GM12878 (cell line): Measurements from ENCODE around the gene HTR2B. TPM values are rescaled to one million over a fixed set of nuclear protein-coding genes. Genes with fewer than 3 reads are reported as not detected.

ENCODE experiments used
- ATAC-seq: fragments of 200-7000 bp; cut with Tn5 transposase; 3 replicates; pipeline ENCODE4 v1.9.1; 2020; ENCODE audit warnings: mild to moderate bottlenecking, moderate library complexity
- BruUV-seq: library from RNA; stranded (reverse); fragments of 400-500 nt; replicated peaks from 2 replicates; lab custom pipeline; 2021; lab: Mats Ljungman, UMichigan
- CTCF ChIA-PET: fragments of 300-600 bp; sonication (Branson Sonifier 250); formaldehyde crosslinking; extraction: SDS; loops from one replicate; lab custom pipeline; 2021; ENCODE audit warnings: inconsistent platforms; lab: Yijun Ruan, JAX
- POLR2A ChIA-PET: fragments of 350-600 bp; formaldehyde crosslinking; extraction: SDS; loops from one replicate; lab custom pipeline; 2021; ENCODE audit warnings: inconsistent platforms; lab: Charles Lee
- RAD21 ChIA-PET: fragments of 300-600 bp; sonication (Branson Sonifier 250); formaldehyde crosslinking; loops from one replicate; lab custom pipeline; 2023; ENCODE audit warnings: antibody characterized with exemption; ENCODE audit not compliant: unreplicated experiment; lab: Charles Lee
- SMC1A ChIA-PET: fragments of 300-600 bp; sonication (Branson Sonifier 250); formaldehyde crosslinking; loops from one replicate; lab custom pipeline; 2023; ENCODE audit not compliant: unreplicated experiment, uncharacterized antibody; lab: Charles Lee
- DNase-seq: peaks from one replicate; pipeline ENCODE4 v3.0.0-alpha.2; 2011; ENCODE audit warnings: low read depth, low spot score
- FAIRE-seq: peaks from 3 replicates; lab custom pipeline; 2011; peaks lifted over from hg19 to GRCh38; lab: Jason Lieb, UNC
- H2AFZ ChIP-seq: 2 replicates; pipeline ENCODE4 v1.6.0; 2011; ENCODE audit warnings: low read depth, low read length, control low read depth; ENCODE audit not compliant: control insufficient read depth
- H3K27ac ChIP-seq: 2 replicates; pipeline ENCODE4 v1.5.1; 2011; ENCODE audit warnings: control low read depth; ENCODE audit not compliant: control insufficient read depth, insufficient read depth
- H3K27me3 ChIP-seq, 2 experiments: replicated peaks in 1 of 2; 2 replicates each; pipeline versions ENCODE4 v1.6.0 to v1.6.1; 2011; ENCODE audit warnings: low read length in 1 of 2; ENCODE audit not compliant: control insufficient read depth in 2 of 2, insufficient read depth in 2 of 2
- H3K36me3 ChIP-seq, 2 experiments: 2 replicates each; pipeline ENCODE4 v1.5.1; 2011; ENCODE audit warnings: low read length in 1 of 2; ENCODE audit not compliant: control insufficient read depth in 2 of 2, insufficient read depth in 2 of 2
- H3K4me1 ChIP-seq: 2 replicates; pipeline ENCODE4 v1.6.1; 2011; ENCODE audit warnings: mild to moderate bottlenecking, low read length, moderate library complexity, mixed read lengths; ENCODE audit not compliant: control insufficient read depth, insufficient read depth
- H3K4me2 ChIP-seq: 2 replicates; pipeline ENCODE4 v1.6.0; 2011; ENCODE audit warnings: control low read depth; ENCODE audit not compliant: control insufficient read depth, insufficient read depth
- H3K4me3 ChIP-seq: fragments of 200-600 bp; sonication (generic); 2 replicates; pipeline ENCODE4 v1.5.1; 2016
- H3K79me2 ChIP-seq: 2 replicates; pipeline ENCODE4 v1.6.0; 2011; ENCODE audit warnings: low read length; ENCODE audit not compliant: control insufficient read depth, insufficient read depth
- H3K9ac ChIP-seq: 2 replicates; pipeline ENCODE4 v1.8.0; 2011; ENCODE audit warnings: low read length, control low read depth, mixed read lengths; ENCODE audit not compliant: control insufficient read depth, insufficient read depth
- H3K9me3 ChIP-seq: replicated peaks from 3 replicates; pipeline ENCODE4 v1.5.1; 2011; ENCODE audit warnings: mild to moderate bottlenecking, low read length; ENCODE audit not compliant: control insufficient read depth, insufficient read depth
- H4K20me1 ChIP-seq: 2 replicates; pipeline ENCODE4 v1.6.0; 2011; ENCODE audit not compliant: control insufficient read depth, insufficient read depth
- GATAD2B ChIP-seq: fragments of 450-650 bp; conservative IDR thresholded peaks from 2 replicates; pipeline ENCODE4 v1.6.1; 2017; ENCODE audit warnings: low read depth, mild to moderate bottlenecking, moderate library complexity
- POLR2A ChIP-seq: IDR thresholded peaks from 2 replicates; pipeline ENCODE4 v1.6.1; 2011; ENCODE audit warnings: low read depth, mild to moderate bottlenecking, low read length
- ZNF622 ChIP-seq: fragments of 450-650 bp; IDR thresholded peaks from 2 replicates; pipeline ENCODE4 v1.6.1; 2017; ENCODE audit warnings: mild to moderate bottlenecking, inconsistent platforms
- WGBS: methylation state at CpG from one replicate; pipeline ENCODE4 v1.1.6; 2016; ENCODE audit warnings: low lambda C conversion rate; ENCODE audit not compliant: insufficient replicate concordance, insufficient coverage; ENCODE audit errors: missing lambda C conversion rate; 5-methylcytosine and 5-hydroxymethylcytosine counted together
- in situ Hi-C: fragments of 300-500 bp; cut with MboI; formaldehyde crosslinking; loops from 9 replicates; pipeline ENCODE4 v1.14.3; 2018; ENCODE audit warnings: mixed read lengths
- intact Hi-C: fragments of 100-400 bp; cut with micrococcal nuclease; formaldehyde crosslinking; loops from one replicate; pipeline ENCODE4 v1.14.2; 2022; ENCODE audit not compliant: unreplicated experiment
- polyA plus RNA-seq, 11 experiments: library from polyadenylated mRNA; depleted of rRNA in 4 of 11; unstranded in 6 of 11; stranded (reverse) in 5 of 11; fragments of >200 nt; fragmentation: Nextera tagmentation in 4 of 11; fragmentation: Illumina TruSeq in 1 of 11; extraction: Ambion mirVana in 4 of 11; extraction: Trizol in 1 of 11; gene quantifications; 1 replicate in 1 of 11; 2 replicates in 10 of 11; pipeline versions ENCODE4 v1.2.1 to v1.2.3, GENCODE V29; 2011 to 2016; ENCODE audit warnings: inconsistent platforms in 2 of 11, missing spikeins in 2 of 11, low read depth in 1 of 11
- total RNA-seq, 4 experiments: library from RNA; depleted of rRNA in 3 of 4; stranded (reverse); fragments of >200 nt in 3 of 4; fragmentation: Illumina TruSeq in 1 of 4; extraction: Trizol in 1 of 4; gene quantifications; 2 replicates each; pipeline versions ENCODE4 v1.2.1 to v1.2.3, GENCODE V29; 2013 to 2021
- TF ChIP-seq, protein P1 (sequence below): fragments of 450-650 bp; IDR thresholded peaks from 2 replicates; pipeline ENCODE4 v1.6.1; 2017; ENCODE audit warnings: antibody characterized with exemption, mild to moderate bottlenecking, moderate library complexity

HTR2B gene
- total and polyA plus RNA-seq, 10 of the 15 experiments (the other 5 are each of a cell fraction or from before 2014, with no cell fraction given): 0.03 to 1.2 (median 0.15) TPM

DNA sequence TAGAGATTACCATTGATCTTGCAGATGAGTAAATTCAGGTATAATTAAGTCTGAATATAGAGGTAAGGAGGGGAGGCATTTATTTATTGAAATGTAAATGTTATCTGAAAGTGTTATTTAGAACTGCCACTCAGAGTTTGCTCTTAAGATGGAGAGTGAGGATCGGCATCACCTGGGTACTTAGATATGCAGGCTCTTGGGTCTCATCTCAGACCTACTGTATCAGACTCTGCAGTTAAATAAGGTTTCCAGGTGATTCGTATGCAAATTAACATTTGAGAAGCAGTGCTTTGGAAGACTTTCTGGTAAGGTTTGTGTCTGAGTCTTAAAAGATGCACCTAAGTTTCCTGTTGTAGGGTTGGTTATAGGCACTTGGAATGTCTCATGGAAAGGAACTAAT, 9.2 kb downstream of the HTR2B start:
- POLR2A ChIA-PET: interaction anchor here (0.6 to 1.4 kb wide), 2 partner anchors 10 to 13 kb away, joined by 3 read pairs; no protein-coding TSS in a partner anchor
- Histone ChIP-seq H3K9ac (no peak overlapping the region), H3K4me3 (no peak overlapping the region), H2AFZ (no peak overlapping the region)
- BruUV-seq: no TSS peak
- SMC1A ChIA-PET: interaction anchor here (0.8 to 2.1 kb wide), 3 partner anchors 8 to 12 kb away, joined by 3 to 6 read pairs (median 5); no protein-coding TSS in a partner anchor
- ATAC-seq: no peak
- no peak for TF ChIP-seq GATAD2B
- no peak for TF ChIP-seq ZNF622
- no peak for TF ChIP-seq POLR2A
- TF ChIP-seq, protein P1, sequence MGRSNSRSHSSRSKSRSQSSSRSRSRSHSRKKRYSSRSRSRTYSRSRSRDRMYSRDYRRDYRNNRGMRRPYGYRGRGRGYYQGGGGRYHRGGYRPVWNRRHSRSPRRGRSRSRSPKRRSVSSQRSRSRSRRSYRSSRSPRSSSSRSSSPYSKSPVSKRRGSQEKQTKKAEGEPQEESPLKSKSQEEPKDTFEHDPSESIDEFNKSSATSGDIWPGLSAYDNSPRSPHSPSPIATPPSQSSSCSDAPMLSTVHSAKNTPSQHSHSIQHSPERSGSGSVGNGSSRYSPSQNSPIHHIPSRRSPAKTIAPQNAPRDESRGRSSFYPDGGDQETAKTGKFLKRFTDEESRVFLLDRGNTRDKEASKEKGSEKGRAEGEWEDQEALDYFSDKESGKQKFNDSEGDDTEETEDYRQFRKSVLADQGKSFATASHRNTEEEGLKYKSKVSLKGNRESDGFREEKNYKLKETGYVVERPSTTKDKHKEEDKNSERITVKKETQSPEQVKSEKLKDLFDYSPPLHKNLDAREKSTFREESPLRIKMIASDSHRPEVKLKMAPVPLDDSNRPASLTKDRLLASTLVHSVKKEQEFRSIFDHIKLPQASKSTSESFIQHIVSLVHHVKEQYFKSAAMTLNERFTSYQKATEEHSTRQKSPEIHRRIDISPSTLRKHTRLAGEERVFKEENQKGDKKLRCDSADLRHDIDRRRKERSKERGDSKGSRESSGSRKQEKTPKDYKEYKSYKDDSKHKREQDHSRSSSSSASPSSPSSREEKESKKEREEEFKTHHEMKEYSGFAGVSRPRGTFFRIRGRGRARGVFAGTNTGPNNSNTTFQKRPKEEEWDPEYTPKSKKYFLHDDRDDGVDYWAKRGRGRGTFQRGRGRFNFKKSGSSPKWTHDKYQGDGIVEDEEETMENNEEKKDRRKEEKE: no peak
- TF ChIP-seq, all 136 proteins: peak for 0
- Histone ChIP-seq H3K9me3 (no peaks in the 10 kb centered on the region), H4K20me1 (no peaks in the 10 kb centered on the region), H3K4me1 (peaks cover 8% of the 10 kb centered on the region; the same call in 1 of the 2 replicates), H3K27ac (no peak overlapping the region), H3K36me3 (peaks cover 0 to 9% of the 10 kb centered on the region in 2 experiments; a peak in 1 of 4 replicates), H3K4me2 (no peak overlapping the region), H3K79me2 (no peaks in the 10 kb centered on the region; the same call in 1 of the 2 replicates), H3K27me3 (no peaks in the 10 kb centered on the region)
- 100% methylated on average over 2 of the region's 2 CpGs for WGBS
- intact Hi-C loops: no loop called here
- FAIRE-seq (no peak), DNase-seq (no peak)
- ChIA-PET RAD21 (interaction anchor here (0.6 to 2.0 kb wide), 2 partner anchors 12 to 47 kb away, joined by 3 to 8 read pairs; no protein-coding TSS in a partner anchor), CTCF (interaction anchor here (0.6 to 1.5 kb wide), 3 partner anchors 10 to 429 kb away, joined by 3 to 4 read pairs (median 3); no protein-coding TSS in a partner anchor)
- in situ Hi-C loops: no loop called here
